ENCODE results near the gene FMNL2.
A peak's percentile ranks its signal among the peaks of the same experiment; 100 is the strongest.
"Not testable (repeated sequence)": the region's sequence is repeated elsewhere in the genome, so short reads cannot be mapped to it uniquely, and the experiment has no call there.

The FMNL2 gene

GRCh38 chr2:152320814-152321213 is 14.2 kb upstream of the FMNL2 start:
- H3K27me3 ChIP-seq (ENCODE audit: control insufficient read depth in 2 of 2, insufficient read depth in 2 of 2, low read length in 2 of 2), result peaks cover 0 to 2% of the 10 kb centered on the region in 2 donors
- no peaks in the 10 kb centered on the region for H3K4me1 ChIP-seq (ENCODE audit: control insufficient read depth in 2 of 2, insufficient read depth in 2 of 2, low read length in 2 of 2)
- no peak overlapping the region for H3K9ac ChIP-seq (ENCODE audit: low read depth in 1 of 2, low read length in 2 of 2)
- H3K4me3 ChIP-seq (ENCODE audit: low read length in 2 of 2), result no peak overlapping the region
- no peak overlapping the region for H3K27ac ChIP-seq (ENCODE audit: low read depth in 2 of 2, low read length in 2 of 2)
- H3K9me3 ChIP-seq (ENCODE audit: control insufficient read depth in 2 of 2, low read length in 2 of 2), result no peaks in the 10 kb centered on the region
- H3K36me3 ChIP-seq (ENCODE audit: control insufficient read depth in 2 of 2, insufficient read depth in 2 of 2, low read length in 2 of 2), result no peaks in the 10 kb centered on the region

GRCh38 chr2:152322222-152322621 is 12.8 kb upstream of the FMNL2 start:
- Histone ChIP-seq H3K36me3 (ENCODE audit: control insufficient read depth in 2 of 2, insufficient read depth in 2 of 2, low read length in 2 of 2) (no peaks in the 10 kb centered on the region), H3K4me3 (ENCODE audit: low read length in 2 of 2) (no peak overlapping the region), H3K9ac (ENCODE audit: low read depth in 1 of 2, low read length in 2 of 2) (no peak overlapping the region), H3K4me1 (ENCODE audit: control insufficient read depth in 2 of 2, insufficient read depth in 2 of 2, low read length in 2 of 2) (no peaks in the 10 kb centered on the region), H3K9me3 (ENCODE audit: control insufficient read depth in 2 of 2, low read length in 2 of 2) (no peaks in the 10 kb centered on the region), H3K27ac (ENCODE audit: low read depth in 2 of 2, low read length in 2 of 2) (no peak overlapping the region), H3K27me3 (ENCODE audit: control insufficient read depth in 2 of 2, insufficient read depth in 2 of 2, low read length in 2 of 2) (peaks cover 0 to 2% of the 10 kb centered on the region in 2 donors)

- not testable (repeated sequence) for H3K9ac ChIP-seq (ENCODE audit: low read depth in 1 of 2, low read length in 2 of 2); H3K4me1 ChIP-seq (ENCODE audit: control insufficient read depth in 2 of 2, insufficient read depth in 2 of 2, low read length in 2 of 2); H3K27me3 ChIP-seq (ENCODE audit: control insufficient read depth in 2 of 2, insufficient read depth in 2 of 2, low read length in 2 of 2); H3K9me3 ChIP-seq (ENCODE audit: control insufficient read depth in 2 of 2, low read length in 2 of 2); H3K27ac ChIP-seq (ENCODE audit: low read depth in 2 of 2, low read length in 2 of 2); H3K36me3 ChIP-seq (ENCODE audit: control insufficient read depth in 2 of 2, insufficient read depth in 2 of 2, low read length in 2 of 2); H3K4me3 ChIP-seq (ENCODE audit: low read length in 2 of 2)
Measured at GRCh38 chr2:152325126-152325525, 9.8 kb upstream of the FMNL2 start.

- no peak overlapping the region for H3K27ac ChIP-seq (ENCODE audit: low read depth in 2 of 2, low read length in 2 of 2)
- H3K27me3 ChIP-seq (ENCODE audit: control insufficient read depth in 2 of 2, insufficient read depth in 2 of 2, low read length in 2 of 2), result peaks cover 0 to 2% of the 10 kb centered on the region in 2 donors
Measured at GRCh38 chr2:152326710-152327109, 8.3 kb upstream of the FMNL2 start.

GRCh38 chr2:152328013-152328412 is 7.0 kb upstream of the FMNL2 start:
- H3K27ac ChIP-seq (ENCODE audit: low read depth in 2 of 2, low read length in 2 of 2), result no peak overlapping the region
- H3K4me3 ChIP-seq (ENCODE audit: low read length in 2 of 2), result no peak overlapping the region
- no peak overlapping the region for H3K9ac ChIP-seq (ENCODE audit: low read depth in 1 of 2, low read length in 2 of 2)
- no peaks in the 10 kb centered on the region for H3K36me3 ChIP-seq (ENCODE audit: control insufficient read depth in 2 of 2, insufficient read depth in 2 of 2, low read length in 2 of 2)
- no peaks in the 10 kb centered on the region for H3K9me3 ChIP-seq (ENCODE audit: control insufficient read depth in 2 of 2, low read length in 2 of 2)
- H3K27me3 ChIP-seq (ENCODE audit: control insufficient read depth in 2 of 2, insufficient read depth in 2 of 2, low read length in 2 of 2), result peaks cover 0 to 2% of the 10 kb centered on the region in 2 donors
- no peaks in the 10 kb centered on the region for H3K4me1 ChIP-seq (ENCODE audit: control insufficient read depth in 2 of 2, insufficient read depth in 2 of 2, low read length in 2 of 2)

More at GRCh38 chr2:152326710-152327109, 8.3 kb upstream of the FMNL2 start:
- no peaks in the 10 kb centered on the region for H3K4me1 ChIP-seq (ENCODE audit: control insufficient read depth in 2 of 2, insufficient read depth in 2 of 2, low read length in 2 of 2)
- no peak overlapping the region for H3K9ac ChIP-seq (ENCODE audit: low read depth in 1 of 2, low read length in 2 of 2)
- no peak overlapping the region for H3K4me3 ChIP-seq (ENCODE audit: low read length in 2 of 2)
- H3K36me3 ChIP-seq (ENCODE audit: control insufficient read depth in 2 of 2, insufficient read depth in 2 of 2, low read length in 2 of 2), result no peaks in the 10 kb centered on the region
- H3K9me3 ChIP-seq (ENCODE audit: control insufficient read depth in 2 of 2, low read length in 2 of 2), result no peaks in the 10 kb centered on the region

- Histone ChIP-seq H3K4me3 (ENCODE audit: low read length in 2 of 2) (no peak overlapping the region), H3K9ac (ENCODE audit: low read depth in 1 of 2, low read length in 2 of 2) (no peak overlapping the region), H3K27me3 (ENCODE audit: control insufficient read depth in 2 of 2, insufficient read depth in 2 of 2, low read length in 2 of 2) (no peaks in the 10 kb centered on the region), H3K36me3 (ENCODE audit: control insufficient read depth in 2 of 2, insufficient read depth in 2 of 2, low read length in 2 of 2) (no peaks in the 10 kb centered on the region), H3K9me3 (ENCODE audit: control insufficient read depth in 2 of 2, low read length in 2 of 2) (no peaks in the 10 kb centered on the region), H3K27ac (ENCODE audit: low read depth in 2 of 2, low read length in 2 of 2) (no peak overlapping the region), H3K4me1 (ENCODE audit: control insufficient read depth in 2 of 2, insufficient read depth in 2 of 2, low read length in 2 of 2) (peaks cover 0 to 4% of the 10 kb centered on the region in 2 donors)
Measured at GRCh38 chr2:152330235-152330866, 4.6 kb upstream of the FMNL2 start.

GRCh38 chr2:152334701-152335015 is 316 bp upstream of the FMNL2 start:
- Histone ChIP-seq H3K9ac (ENCODE audit: low read depth in 1 of 2, low read length in 2 of 2) (peak overlapping the region in 1 of 2 donors; percentile 42), H3K4me3 (ENCODE audit: low read length in 2 of 2) (peak overlapping the region; percentile 76 to 80), H3K4me1 (ENCODE audit: control insufficient read depth in 2 of 2, insufficient read depth in 2 of 2, low read length in 2 of 2) (peaks cover 7 to 9% of the 10 kb centered on the region in 2 donors), H3K9me3 (ENCODE audit: control insufficient read depth in 2 of 2, low read length in 2 of 2) (no peaks in the 10 kb centered on the region), H3K27me3 (ENCODE audit: control insufficient read depth in 2 of 2, insufficient read depth in 2 of 2, low read length in 2 of 2) (no peaks in the 10 kb centered on the region), H3K36me3 (ENCODE audit: control insufficient read depth in 2 of 2, insufficient read depth in 2 of 2, low read length in 2 of 2) (no peaks in the 10 kb centered on the region), H3K27ac (ENCODE audit: low read depth in 2 of 2, low read length in 2 of 2) (peak overlapping the region; percentile 78 to 81)

GRCh38 chr2:152335726-152336118 is 748 bp downstream of the FMNL2 start:
- Histone ChIP-seq H3K9ac (ENCODE audit: low read depth in 1 of 2, low read length in 2 of 2) (peak overlapping the region; percentile 60 to 78), H3K27ac (ENCODE audit: low read depth in 2 of 2, low read length in 2 of 2) (peak overlapping the region; percentile 78 to 81), H3K9me3 (ENCODE audit: control insufficient read depth in 2 of 2, low read length in 2 of 2) (no peaks in the 10 kb centered on the region), H3K36me3 (ENCODE audit: control insufficient read depth in 2 of 2, insufficient read depth in 2 of 2, low read length in 2 of 2) (no peaks in the 10 kb centered on the region), H3K27me3 (ENCODE audit: control insufficient read depth in 2 of 2, insufficient read depth in 2 of 2, low read length in 2 of 2) (no peaks in the 10 kb centered on the region), H3K4me1 (ENCODE audit: control insufficient read depth in 2 of 2, insufficient read depth in 2 of 2, low read length in 2 of 2) (peaks cover 7 to 9% of the 10 kb centered on the region in 2 donors), H3K4me3 (ENCODE audit: low read length in 2 of 2) (peak overlapping the region; percentile 76 to 80)

GRCh38 chr2:152336119-152336853 is 1.3 kb downstream of the FMNL2 start:
- Histone ChIP-seq H3K27ac (ENCODE audit: low read depth in 2 of 2, low read length in 2 of 2) (peak overlapping the region; percentile 78 to 81), H3K9ac (ENCODE audit: low read depth in 1 of 2, low read length in 2 of 2) (peak overlapping the region; percentile 60 to 78), H3K36me3 (ENCODE audit: control insufficient read depth in 2 of 2, insufficient read depth in 2 of 2, low read length in 2 of 2) (no peaks in the 10 kb centered on the region), H3K27me3 (ENCODE audit: control insufficient read depth in 2 of 2, insufficient read depth in 2 of 2, low read length in 2 of 2) (no peaks in the 10 kb centered on the region), H3K9me3 (ENCODE audit: control insufficient read depth in 2 of 2, low read length in 2 of 2) (no peaks in the 10 kb centered on the region), H3K4me3 (ENCODE audit: low read length in 2 of 2) (peak overlapping the region; percentile 76 to 80), H3K4me1 (ENCODE audit: control insufficient read depth in 2 of 2, insufficient read depth in 2 of 2, low read length in 2 of 2) (peaks cover 7 to 9% of the 10 kb centered on the region in 2 donors)

GRCh38 chr2:152336854-152337510 is 2.0 kb downstream of the FMNL2 start:
- H3K9ac ChIP-seq (ENCODE audit: low read depth in 1 of 2, low read length in 2 of 2), result peak overlapping the region in 1 of 2 donors; percentile 78
- no peaks in the 10 kb centered on the region for H3K9me3 ChIP-seq (ENCODE audit: control insufficient read depth in 2 of 2, low read length in 2 of 2)
- no peaks in the 10 kb centered on the region for H3K27me3 ChIP-seq (ENCODE audit: control insufficient read depth in 2 of 2, insufficient read depth in 2 of 2, low read length in 2 of 2)
- H3K36me3 ChIP-seq (ENCODE audit: control insufficient read depth in 2 of 2, insufficient read depth in 2 of 2, low read length in 2 of 2), result no peaks in the 10 kb centered on the region
- peak overlapping the region; percentile 78 to 81 for H3K27ac ChIP-seq (ENCODE audit: low read depth in 2 of 2, low read length in 2 of 2)
- peak overlapping the region; percentile 76 to 80 for H3K4me3 ChIP-seq (ENCODE audit: low read length in 2 of 2)
- peaks cover 7 to 9% of the 10 kb centered on the region in 2 donors for H3K4me1 ChIP-seq (ENCODE audit: control insufficient read depth in 2 of 2, insufficient read depth in 2 of 2, low read length in 2 of 2)
